GM12878 (cell line): ENCODE measurements around the gene POLR2I. TPM values are rescaled to one million over a fixed set of nuclear protein-coding genes. Genes with fewer than 3 reads are reported as not detected.
A peak's percentile ranks its signal among the peaks of the same experiment; 100 is the strongest.

ENCODE experiments used
- CEBPB ChIP-seq, 2 experiments: fragments of 150-350 bp in 1 of 2; IDR thresholded peaks; 2 replicates each; pipeline ENCODE4 v1.6.1; 2012 to 2014; ENCODE audit warnings: low read depth in 2 of 2, low read length in 2 of 2, borderline replicate concordance in 1 of 2, inconsistent platforms in 1 of 2
- CHD1 ChIP-seq: IDR thresholded peaks from 2 replicates; pipeline ENCODE4 v1.6.1; 2012; ENCODE audit warnings: low read depth, low read length, improper control_type of control experiment
- CUX1 ChIP-seq: IDR thresholded peaks from 2 replicates; pipeline ENCODE4 v1.6.1; 2012; ENCODE audit warnings: improper control_type of control experiment, low read depth, low read length; ENCODE audit not compliant: insufficient replicate concordance
- EP300 ChIP-seq, 2 experiments: fragments of 150-350 bp in 1 of 2; IDR thresholded peaks; 2 replicates each; pipeline ENCODE4 v1.6.1; 2011 to 2012; ENCODE audit warnings: low read depth in 2 of 2, low read length in 2 of 2, borderline replicate concordance in 1 of 2, improper control_type of control experiment in 1 of 2, inconsistent platforms in 1 of 2; ENCODE audit not compliant: control insufficient read depth in 1 of 2
- FOXM1 ChIP-seq: IDR thresholded peaks from 2 replicates; pipeline ENCODE4 v1.6.1; 2012; ENCODE audit warnings: low read depth, mild to moderate bottlenecking, inconsistent platforms, low read length, moderate library complexity
- MEF2B ChIP-seq: fragments of 450-650 bp; IDR thresholded peaks from 2 replicates; pipeline ENCODE4 v1.6.1; 2018; ENCODE audit warnings: mild to moderate bottlenecking, moderate library complexity; ENCODE audit not compliant: partially characterized antibody, poor library complexity, severe bottlenecking
- PAX5 ChIP-seq: IDR thresholded peaks from 2 replicates; pipeline ENCODE4 v1.6.1; 2011; ENCODE audit warnings: low read depth, low read length, borderline replicate concordance
- RAD51 ChIP-seq: fragments of 450-650 bp; IDR thresholded peaks from 2 replicates; pipeline ENCODE4 v1.6.1; 2016; ENCODE audit warnings: moderate library complexity, mild to moderate bottlenecking, inconsistent platforms
- RBBP5 ChIP-seq: fragments of 200-600 bp; sonication (generic); conservative IDR thresholded peaks from 2 replicates; pipeline ENCODE4 v1.6.1; 2016
- SKIL ChIP-seq: fragments of 450-650 bp; IDR thresholded peaks from 2 replicates; pipeline ENCODE4 v1.6.1; 2017; ENCODE audit warnings: mild to moderate bottlenecking, low read depth, inconsistent platforms; ENCODE audit not compliant: poor library complexity, severe bottlenecking
- SMARCA5 ChIP-seq: fragments of 450-650 bp; IDR thresholded peaks from 2 replicates; pipeline ENCODE4 v1.6.1; 2017; ENCODE audit warnings: mild to moderate bottlenecking
- TCF12 ChIP-seq: IDR thresholded peaks from 2 replicates; pipeline ENCODE4 v1.6.1; 2011; ENCODE audit warnings: low read depth, mild to moderate bottlenecking, low read length
- TCF7 ChIP-seq: IDR thresholded peaks from 2 replicates; pipeline ENCODE4 v1.6.1; 2014; ENCODE audit warnings: antibody characterized with exemption, borderline replicate concordance
- YBX1 ChIP-seq: fragments of 450-650 bp; IDR thresholded peaks from 2 replicates; pipeline ENCODE4 v1.6.1; 2016; ENCODE audit warnings: antibody characterized with exemption
- polyA plus RNA-seq, 11 experiments: library from polyadenylated mRNA; depleted of rRNA in 4 of 11; unstranded in 6 of 11; stranded (reverse) in 5 of 11; fragments of >200 nt; fragmentation: Nextera tagmentation in 4 of 11; fragmentation: Illumina TruSeq in 1 of 11; extraction: Ambion mirVana in 4 of 11; extraction: Trizol in 1 of 11; gene quantifications; 1 replicate in 1 of 11; 2 replicates in 10 of 11; pipeline versions ENCODE4 v1.2.1 to v1.2.3, GENCODE V29; 2011 to 2016; ENCODE audit warnings: inconsistent platforms in 2 of 11, missing spikeins in 2 of 11, low read depth in 1 of 11
- total RNA-seq, 4 experiments: library from RNA; depleted of rRNA in 3 of 4; stranded (reverse); fragments of >200 nt in 3 of 4; fragmentation: Illumina TruSeq in 1 of 4; extraction: Trizol in 1 of 4; gene quantifications; 2 replicates each; pipeline versions ENCODE4 v1.2.1 to v1.2.3, GENCODE V29; 2013 to 2021
- TF ChIP-seq, protein P1 (sequence below): fragments of 450-650 bp; formaldehyde crosslinking; IDR thresholded peaks from 2 replicates; pipeline ENCODE4 v1.4.0; 2022; ENCODE audit warnings: mild to moderate bottlenecking, moderate library complexity
- TF ChIP-seq, protein P2 (sequence below): fragments of 450-650 bp; IDR thresholded peaks from 2 replicates; pipeline ENCODE4 v1.6.1; 2017; ENCODE audit warnings: low read depth, mild to moderate bottlenecking, moderate library complexity

Gene POLR2I
- total and polyA plus RNA-seq, 10 of the 15 experiments (the other 5 are each of a cell fraction or from before 2014, with no cell fraction given) = 30.9 to 272 (median 202) TPM

DNA sequence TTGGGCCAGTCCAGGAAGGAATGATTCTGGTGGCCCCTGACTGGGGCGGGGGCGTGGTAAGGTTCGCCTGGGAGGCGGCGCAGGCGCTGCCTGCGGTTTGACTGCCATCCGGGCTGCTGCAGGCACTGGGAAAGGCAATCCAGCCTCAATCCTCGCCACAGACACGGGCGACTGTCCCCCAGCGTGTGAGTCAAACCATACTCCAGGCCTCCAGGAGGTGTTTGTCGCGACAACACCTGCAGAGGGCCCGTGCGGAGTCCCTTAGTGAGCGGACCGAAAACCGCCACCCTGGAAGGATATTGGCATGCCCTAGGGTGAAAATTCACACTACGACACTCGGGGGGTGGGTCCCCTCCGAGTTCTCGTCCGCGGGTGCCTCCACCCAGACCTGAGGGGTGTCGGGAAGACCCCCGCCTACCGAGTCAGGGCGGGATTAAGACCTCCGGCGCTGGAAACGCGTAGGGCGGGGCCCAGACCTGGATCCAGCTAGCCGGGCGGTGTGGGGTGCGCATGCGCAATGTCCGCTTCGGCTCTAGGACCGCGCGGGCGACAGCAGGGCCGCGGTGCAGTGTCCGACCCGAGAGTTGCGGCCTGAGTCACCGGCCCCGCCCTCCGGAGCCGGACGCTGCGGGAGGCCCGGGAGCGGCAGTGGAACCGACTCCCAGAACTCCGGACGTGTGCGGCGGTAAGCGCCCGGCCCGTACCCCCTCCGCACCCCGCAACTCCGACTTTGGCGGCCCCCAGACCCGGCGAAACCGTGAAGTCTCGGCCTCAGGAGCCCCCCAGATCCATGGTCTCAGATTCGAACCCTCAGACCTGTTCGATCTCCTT, 25.0 kb upstream of the POLR2I start, which contains the start of gene CAPNS1 (continued):
- no peak for TF ChIP-seq CUX1
- no peak for TF ChIP-seq TCF12
- TF ChIP-seq, protein P1, sequence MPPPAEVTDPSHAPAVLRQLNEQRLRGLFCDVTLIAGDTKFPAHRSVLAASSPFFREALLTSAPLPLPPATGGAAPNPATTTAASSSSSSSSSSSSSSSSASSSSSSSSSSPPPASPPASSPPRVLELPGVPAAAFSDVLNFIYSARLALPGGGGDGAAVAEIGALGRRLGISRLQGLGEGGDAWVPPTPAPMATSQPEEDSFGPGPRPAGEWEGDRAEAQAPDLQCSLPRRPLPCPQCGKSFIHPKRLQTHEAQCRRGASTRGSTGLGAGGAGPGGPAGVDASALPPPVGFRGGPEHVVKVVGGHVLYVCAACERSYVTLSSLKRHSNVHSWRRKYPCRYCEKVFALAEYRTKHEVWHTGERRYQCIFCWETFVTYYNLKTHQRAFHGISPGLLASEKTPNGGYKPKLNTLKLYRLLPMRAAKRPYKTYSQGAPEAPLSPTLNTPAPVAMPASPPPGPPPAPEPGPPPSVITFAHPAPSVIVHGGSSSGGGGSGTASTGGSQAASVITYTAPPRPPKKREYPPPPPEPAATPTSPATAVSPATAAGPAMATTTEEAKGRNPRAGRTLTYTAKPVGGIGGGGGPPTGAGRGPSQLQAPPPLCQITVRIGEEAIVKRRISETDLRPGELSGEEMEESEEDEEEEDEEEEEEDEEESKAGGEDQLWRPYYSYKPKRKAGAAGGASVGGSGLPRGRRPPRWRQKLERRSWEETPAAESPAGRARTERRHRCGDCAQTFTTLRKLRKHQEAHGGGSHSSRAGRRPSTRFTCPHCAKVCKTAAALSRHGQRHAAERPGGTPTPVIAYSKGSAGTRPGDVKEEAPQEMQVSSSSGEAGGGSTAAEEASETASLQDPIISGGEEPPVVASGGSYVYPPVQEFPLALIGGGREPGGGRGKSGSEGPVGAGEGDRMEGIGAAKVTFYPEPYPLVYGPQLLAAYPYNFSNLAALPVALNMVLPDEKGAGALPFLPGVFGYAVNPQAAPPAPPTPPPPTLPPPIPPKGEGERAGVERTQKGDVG = no peak
- TF ChIP-seq MEF2B = peak; percentile 54
- no peak for TF ChIP-seq SMARCA5
- TF ChIP-seq CHD1 = no peak
- no peak for TF ChIP-seq SKIL
- no peak for TF ChIP-seq CEBPB (IDR thresholded peaks at IDR 0.05; ENCODE audit: borderline replicate concordance in 1 of 2, low read depth in 2 of 2, low read length in 2 of 2)
- TF ChIP-seq EP300 (IDR thresholded peaks at IDR 0.05; ENCODE audit: borderline replicate concordance in 1 of 2, control insufficient read depth in 1 of 2, low read depth in 2 of 2, low read length in 2 of 2) = peak; percentile 36 to 41; a peak in 2 of 4 replicates
- no peak for TF ChIP-seq RAD51
- TF ChIP-seq TCF7 = no peak
- TF ChIP-seq, protein P2, sequence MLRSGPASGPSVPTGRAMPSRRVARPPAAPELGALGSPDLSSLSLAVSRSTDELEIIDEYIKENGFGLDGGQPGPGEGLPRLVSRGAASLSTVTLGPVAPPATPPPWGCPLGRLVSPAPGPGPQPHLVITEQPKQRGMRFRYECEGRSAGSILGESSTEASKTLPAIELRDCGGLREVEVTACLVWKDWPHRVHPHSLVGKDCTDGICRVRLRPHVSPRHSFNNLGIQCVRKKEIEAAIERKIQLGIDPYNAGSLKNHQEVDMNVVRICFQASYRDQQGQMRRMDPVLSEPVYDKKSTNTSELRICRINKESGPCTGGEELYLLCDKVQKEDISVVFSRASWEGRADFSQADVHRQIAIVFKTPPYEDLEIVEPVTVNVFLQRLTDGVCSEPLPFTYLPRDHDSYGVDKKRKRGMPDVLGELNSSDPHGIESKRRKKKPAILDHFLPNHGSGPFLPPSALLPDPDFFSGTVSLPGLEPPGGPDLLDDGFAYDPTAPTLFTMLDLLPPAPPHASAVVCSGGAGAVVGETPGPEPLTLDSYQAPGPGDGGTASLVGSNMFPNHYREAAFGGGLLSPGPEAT = peak; percentile 99
- TF ChIP-seq RBBP5 = no peak
- TF ChIP-seq YBX1 = no peak
- no peak for TF ChIP-seq FOXM1
- TF ChIP-seq PAX5 = peak; percentile 82; the same call in 1 of the 2 replicates
